Stimulated activated CD4-positive, alpha-beta T cell treated with anti-CD3 and anti-CD28 coated beads, Interleukin-4, amount 100 ng/mL, for 48 hours (primary cell): ENCODE measurements around the gene GALNT8.

Experiments used
- DNase-seq, 2 donors: peaks; one replicate each; pipeline ENCODE4 v3.0.0-alpha.2; 2020; ENCODE audit warnings: low read depth in 2 of 2

GALNT8 gene

DNA sequence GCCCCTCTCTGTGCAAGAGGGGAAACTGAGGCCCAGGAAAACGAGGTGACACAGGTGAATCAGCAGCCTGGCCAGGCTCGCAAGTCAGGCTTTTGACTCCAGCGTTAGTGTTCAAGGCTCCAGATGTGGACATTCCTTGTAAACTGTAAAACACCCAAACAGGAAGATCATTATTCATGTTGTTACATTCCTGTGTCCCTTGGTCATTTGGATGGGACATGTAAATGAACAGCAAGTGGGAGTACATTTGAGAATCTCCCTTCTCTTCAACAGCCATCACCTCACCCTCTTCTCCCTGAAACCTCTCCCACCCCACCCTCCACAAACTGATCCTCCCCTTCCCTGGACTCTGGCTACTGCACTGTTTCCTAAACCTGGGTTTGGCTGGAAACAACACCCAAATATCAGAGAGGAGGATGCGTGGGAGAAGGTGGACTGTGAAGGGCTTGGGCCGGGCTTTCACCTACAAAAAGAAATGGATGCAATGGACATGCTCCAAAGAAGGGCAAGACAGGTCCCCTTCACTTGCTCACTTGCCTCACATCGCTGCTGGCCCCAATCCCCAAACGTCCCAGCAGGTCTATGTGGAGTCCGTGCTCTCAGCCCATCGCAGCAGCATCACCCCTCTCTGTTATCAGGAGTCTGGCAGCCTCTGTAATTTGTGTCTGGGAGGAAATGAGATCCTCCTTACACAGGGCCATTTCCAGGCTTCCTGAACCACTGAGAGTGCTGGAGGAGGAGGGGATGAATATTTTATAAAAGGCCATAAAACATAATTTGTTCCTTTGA lies 76.7 kb downstream of the GALNT8 start:
- DNase-seq = no peak

GRCh38 chr12:4800555-4800954 lies 80.4 kb downstream of the GALNT8 start:
- DNase-seq = no peak

DNA sequence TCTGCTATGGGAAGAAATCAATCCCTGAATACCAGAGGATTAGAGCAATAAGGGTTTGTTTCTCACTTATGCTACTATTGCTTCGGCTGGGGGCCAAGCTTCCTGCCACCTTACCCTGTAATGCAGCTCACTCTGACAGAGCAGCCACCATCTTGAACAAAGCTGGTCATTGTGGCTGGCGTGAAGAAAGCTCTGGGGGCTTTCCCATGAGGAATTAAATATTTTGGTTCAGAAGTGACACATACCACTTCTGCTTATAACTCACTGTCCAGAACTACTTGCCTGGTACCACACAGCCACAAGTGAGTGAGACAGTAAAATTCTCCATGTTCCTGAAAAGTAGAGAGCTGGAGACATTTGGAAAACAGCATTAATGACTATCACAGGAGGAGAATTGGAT lies 82.6 kb downstream of the GALNT8 start:
- no peak for DNase-seq

- DNase-seq = no peak
These were observed 86.4 kb downstream of the GALNT8 start for GRCh38 chr12:4806439-4807115.

DNA sequence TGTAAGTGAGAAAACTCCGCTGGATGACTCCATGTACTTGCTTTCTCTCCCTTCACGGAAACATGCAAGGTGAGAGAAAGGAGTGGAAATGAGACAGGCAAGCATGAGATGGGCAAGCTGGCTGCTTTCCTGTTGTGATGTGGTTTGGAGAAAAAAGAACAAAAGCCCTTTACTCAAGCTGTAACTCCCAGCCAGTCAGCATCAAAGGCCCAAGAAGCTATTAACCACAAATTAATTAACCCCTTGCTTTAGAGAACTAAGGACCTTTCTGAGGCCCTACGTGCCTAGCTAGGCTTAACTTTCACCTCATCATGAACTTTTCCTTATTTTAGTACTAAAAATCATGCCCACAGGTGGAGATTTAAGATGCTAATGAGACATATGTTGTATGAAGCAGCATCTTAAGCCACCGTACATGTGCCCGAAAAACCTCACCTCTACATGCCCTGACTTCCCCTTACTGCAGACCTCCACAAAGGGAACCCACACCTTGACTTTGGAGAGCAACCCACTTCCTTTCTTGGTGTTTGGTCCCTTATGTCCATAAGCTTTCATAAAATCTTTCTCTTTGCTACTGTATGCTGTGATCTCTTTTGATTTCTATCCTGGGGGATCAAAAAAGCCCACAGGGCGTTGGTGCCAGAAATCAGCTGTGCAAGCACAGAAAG lies 87.0 kb downstream of the GALNT8 start:
- DNase-seq = no peak

GRCh38 chr12:4807813-4808212 lies 87.6 kb downstream of the GALNT8 start:
- DNase-seq = no peak

- DNase-seq = no peak
These were observed 88.8 kb downstream of the GALNT8 start for GRCh38 chr12:4809013-4809448.

DNA sequence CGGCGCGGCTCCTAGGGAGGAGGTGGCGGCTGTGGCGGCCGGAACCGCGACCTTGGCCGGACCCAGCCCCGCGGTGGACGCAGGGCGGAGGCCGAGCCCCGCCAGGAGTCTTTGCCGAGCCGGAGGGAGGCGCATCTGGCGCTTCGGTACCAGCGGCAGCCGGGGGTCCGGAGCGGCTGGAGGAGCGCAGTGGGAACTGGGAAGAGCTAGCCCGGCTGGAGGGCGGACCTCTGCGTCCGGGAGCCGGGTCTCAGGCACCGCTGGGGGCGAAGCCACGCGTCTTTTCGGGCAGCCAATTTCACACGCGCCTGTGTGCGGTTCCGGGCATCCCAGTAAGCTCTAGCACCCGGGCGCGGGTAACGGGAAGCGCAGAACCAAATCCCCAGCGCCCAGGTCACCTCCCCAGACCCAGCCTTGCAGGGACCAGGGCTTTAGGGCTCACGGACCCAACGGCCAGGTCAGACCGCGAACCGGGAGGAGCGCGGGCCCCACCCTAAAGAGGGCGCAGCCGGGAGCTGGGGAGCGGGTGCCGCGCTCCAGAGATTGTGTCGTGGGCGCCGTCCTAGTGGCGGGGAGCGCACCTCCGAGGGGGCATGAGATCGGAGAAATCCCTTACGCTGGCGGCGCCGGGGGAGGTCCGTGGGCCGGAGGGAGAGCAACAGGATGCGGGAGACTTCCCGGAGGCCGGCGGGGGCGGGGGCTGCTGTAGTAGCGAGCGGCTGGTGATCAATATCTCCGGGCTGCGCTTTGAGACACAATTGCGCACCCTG lies 89.4 kb downstream of the GALNT8 start:
- no peak for DNase-seq

GRCh38 chr12:4810219-4810671 lies 90.0 kb downstream of the GALNT8 start:
- no peak for DNase-seq

DNA sequence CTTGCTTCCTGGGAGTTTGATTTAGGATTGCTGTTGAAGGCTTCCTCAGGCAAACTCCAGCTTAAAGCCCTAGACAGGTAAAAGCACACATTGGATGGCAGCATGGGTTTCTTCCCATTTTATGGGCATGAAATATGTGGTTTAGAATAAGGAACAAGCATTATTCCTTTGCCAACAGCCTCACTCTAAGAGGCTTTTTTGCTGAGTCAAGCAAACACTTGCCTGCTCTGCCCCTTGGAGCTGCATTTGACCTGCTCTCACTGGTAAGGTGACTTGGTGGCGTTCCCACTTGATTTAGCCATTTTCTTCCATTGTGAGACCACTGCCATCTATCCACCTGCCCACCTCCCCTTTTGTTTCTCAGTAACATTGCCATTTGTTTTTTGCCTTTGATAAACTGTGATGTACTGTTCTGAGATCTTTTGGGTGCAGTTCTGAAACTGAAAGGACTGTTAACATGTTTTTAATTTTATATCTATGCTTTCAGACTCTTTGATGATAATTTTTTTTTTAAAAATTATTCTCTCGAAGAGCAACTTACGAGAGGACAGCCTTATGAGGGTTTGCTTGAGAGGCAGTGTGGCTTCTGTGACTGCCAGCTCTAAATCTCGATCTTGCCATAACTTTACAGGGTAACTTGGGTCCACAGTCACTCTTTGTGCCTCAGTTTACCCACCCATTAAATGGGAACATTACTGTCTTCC lies 92.6 kb downstream of the GALNT8 start:
- DNase-seq = no peak

DNA sequence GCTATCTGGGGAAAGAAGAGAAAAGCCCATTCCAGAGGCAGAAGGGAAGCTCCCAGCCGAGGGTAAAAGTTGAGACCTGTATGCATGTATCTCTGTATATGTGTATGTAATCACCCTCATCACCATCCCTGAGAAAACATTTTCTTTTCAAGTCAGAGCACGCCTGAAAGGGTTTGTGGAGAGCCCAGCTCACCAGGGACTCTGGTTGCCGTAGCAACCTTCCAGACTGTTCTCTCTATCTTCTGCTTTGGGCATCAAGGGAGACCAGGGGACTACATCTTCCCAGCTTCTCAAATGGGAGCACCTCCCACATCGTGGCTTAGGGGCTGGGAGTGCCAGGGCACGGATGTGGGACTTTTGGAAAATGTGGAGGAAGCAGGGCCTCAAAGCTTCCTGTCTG lies 93.5 kb downstream of the GALNT8 start:
- no peak for DNase-seq

- DNase-seq = no peak
These were observed 94.3 kb downstream of the GALNT8 start for GRCh38 chr12:4814485-4814884.

DNA sequence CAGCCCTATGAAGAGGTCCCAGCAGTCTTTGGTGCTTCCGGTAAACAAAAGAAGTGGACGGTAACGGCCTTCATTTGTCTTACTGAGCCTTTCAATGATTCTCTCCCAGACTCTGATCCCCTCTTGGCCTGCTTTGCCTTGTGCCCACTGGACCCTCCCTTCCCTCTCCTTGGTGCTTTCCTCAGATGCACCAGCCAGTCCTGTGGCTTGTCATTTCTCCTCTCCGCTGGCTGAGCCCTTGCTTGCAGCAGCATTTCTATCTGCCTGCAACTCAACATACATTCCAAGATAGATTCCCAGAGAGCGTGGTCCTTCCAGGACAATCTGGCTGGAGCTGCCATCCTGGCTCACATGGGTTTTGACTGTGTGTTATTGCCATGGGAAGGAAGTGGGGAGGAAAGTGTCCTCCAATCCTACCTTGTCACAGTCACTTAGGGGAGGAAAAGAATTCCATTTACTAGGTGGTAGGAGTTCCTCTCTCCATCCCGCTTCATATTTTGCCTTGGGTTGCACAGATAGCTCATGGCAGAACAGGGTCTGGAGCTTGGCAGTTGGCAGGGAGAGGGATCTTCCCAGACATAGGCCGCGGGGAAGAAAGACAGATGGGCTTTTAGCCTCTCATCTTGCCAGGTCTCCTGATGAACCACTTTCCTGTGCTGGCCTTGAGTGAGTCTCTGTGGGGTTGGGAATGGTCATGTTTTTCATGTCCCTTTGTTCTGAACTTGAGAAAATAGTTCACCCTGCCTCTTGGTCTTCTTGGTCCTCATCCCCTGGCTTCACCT lies 96.7 kb downstream of the GALNT8 start:
- DNase-seq = no peak

- DNase-seq = no peak
These were observed 97.7 kb downstream of the GALNT8 start for GRCh38 chr12:4817880-4818279.

- no peak for DNase-seq
These were observed 99.5 kb downstream of the GALNT8 start for GRCh38 chr12:4819654-4820053.

DNA sequence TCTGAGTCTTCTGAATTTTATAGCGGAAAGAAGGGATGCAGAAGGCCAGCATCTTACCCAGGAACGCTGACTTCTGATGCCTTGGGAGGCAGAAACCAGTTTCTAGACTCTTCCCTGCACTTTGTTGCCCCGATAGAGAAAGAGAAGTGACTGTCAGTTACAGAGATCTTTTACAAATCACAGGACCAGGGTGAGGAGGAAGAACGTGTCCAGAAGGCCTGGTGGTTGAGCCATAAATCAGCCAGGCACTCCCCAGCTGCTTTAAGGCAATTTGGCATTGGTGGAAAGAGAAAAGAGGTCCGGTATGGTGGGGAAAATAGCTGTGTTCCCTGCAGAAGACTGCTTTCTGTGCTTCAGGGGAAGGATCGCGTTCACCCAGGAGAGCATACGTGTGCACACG lies 100.8 kb downstream of the GALNT8 start:
- no peak for DNase-seq
